K562 (cell line): ENCODE results near the gene CACNA2D4. TPM values are rescaled to one million over a fixed set of nuclear protein-coding genes. Genes with fewer than 3 reads are reported as not detected.

ENCODE experiments used
- HCFC1 ChIP-seq: IDR thresholded peaks from 2 replicates; pipeline ENCODE4 v1.6.1; 2012; ENCODE audit warnings: low read depth, low read length, improper control_type of control experiment
- JUNB ChIP-seq: fragments of 450-650 bp; formaldehyde crosslinking; conservative IDR thresholded peaks from 2 replicates; pipeline ENCODE4 v1.4.0; 2020; ENCODE audit warnings: mild to moderate bottlenecking
- LEF1 ChIP-seq: fragments of 450-650 bp; IDR thresholded peaks from 2 replicates; pipeline ENCODE4 v1.6.1; 2016; ENCODE audit warnings: mild to moderate bottlenecking
- MITF ChIP-seq: IDR thresholded peaks from 2 replicates; pipeline ENCODE4 v1.6.1; 2014; ENCODE audit warnings: antibody characterized with exemption
- OTX1 ChIP-seq: fragments of 450-650 bp; formaldehyde crosslinking; IDR thresholded peaks from 2 replicates; pipeline ENCODE4 v1.4.0; 2022; ENCODE audit warnings: mild to moderate bottlenecking
- RB1 ChIP-seq: fragments of 450-650 bp; IDR thresholded peaks from 2 replicates; pipeline ENCODE4 v1.6.1; 2017; ENCODE audit warnings: low read depth, mild to moderate bottlenecking
- SLC30A9 ChIP-seq: fragments of 250-450 bp; sonication (Bioruptor Pico); IDR thresholded peaks from 2 replicates; pipeline ENCODE4 v1.8.0; 2022; ENCODE audit warnings: mild to moderate bottlenecking, moderate library complexity
- XRCC3 ChIP-seq: fragments of 450-650 bp; IDR thresholded peaks from 2 replicates; pipeline ENCODE4 v1.6.1; 2017; ENCODE audit warnings: mild to moderate bottlenecking, moderate library complexity
- ZBTB11 ChIP-seq, 3 experiments: fragments of 200-800 bp in 1 of 3; fragments of 250-450 bp in 1 of 3; fragments of 450-650 bp in 1 of 3; sonication (Bioruptor Pico) in 1 of 3; sonication (Bioruptor generic) in 1 of 3; formaldehyde crosslinking in 1 of 3; IDR thresholded peaks; 2 replicates each; pipeline versions ENCODE4 v1.6.1 to v1.8.0; 2016 to 2022; ENCODE audit warnings: mild to moderate bottlenecking in 2 of 3, missing genetic modification characterization in 2 of 3, missing compliant biosample characterization in 1 of 3, moderate library complexity in 1 of 3
- ZNF644 ChIP-seq: fragments of 200-800 bp; sonication (Bioruptor generic); IDR thresholded peaks from 2 replicates; pipeline ENCODE4 v1.6.1; 2016; ENCODE audit warnings: low read depth, missing genetic modification characterization, missing compliant biosample characterization
- polyA plus RNA-seq, 8 experiments: library from polyadenylated mRNA; depleted of rRNA in 4 of 8; stranded (reverse) in 5 of 8; unstranded in 3 of 8; fragments of >200 nt; fragmentation: Nextera tagmentation in 2 of 8; fragmentation: Illumina TruSeq in 1 of 8; extraction: Ambion mirVana in 2 of 8; extraction: Trizol in 1 of 8; gene quantifications; 2 replicates each; pipeline versions ENCODE4 v1.2.1 to v1.2.3, GENCODE V29; 2011 to 2014; ENCODE audit warnings: inconsistent platforms in 1 of 8, missing spikeins in 1 of 8
- total RNA-seq, 7 experiments: library from RNA; depleted of rRNA in 6 of 7; stranded (reverse); fragments of >200 nt in 6 of 7; fragmentation: Illumina TruSeq in 2 of 7; extraction: Trizol in 2 of 7; gene quantifications; 2 replicates each; pipeline versions ENCODE4 v1.2.1 to v1.2.3, GENCODE V29; 2011 to 2021; ENCODE audit warnings: low replicate concordance in 1 of 7

CACNA2D4 gene
- total and polyA plus RNA-seq, 9 of the 15 experiments (the other 6 are each of a cell fraction or from before 2014, with no cell fraction given) = 0.04 to 0.69 (median 0.40) TPM; not detected in 3

GRCh38 chr12:1844223-1844622 is 74.2 kb downstream of the CACNA2D4 start (continued):
- no peak for TF ChIP-seq ZBTB11 (CRISPR knock-in tag; IDR thresholded peaks at IDR 0.05)
- no peak for TF ChIP-seq LEF1
- no peak for TF ChIP-seq OTX1
- TF ChIP-seq RB1 = no peak
- TF ChIP-seq XRCC3 = no peak
- TF ChIP-seq ZNF644 (tag) = no peak
- TF ChIP-seq HCFC1 = no peak
- TF ChIP-seq MITF = no peak
- TF ChIP-seq JUNB (CRISPR knock-in tag) = no peak
- no peak for TF ChIP-seq SLC30A9
